GM19438 (cell line): Measurements from ENCODE around the gene GPR3.
"Not testable (repeated sequence)": the region's sequence is repeated elsewhere in the genome, so short reads cannot be mapped to it uniquely, and the experiment has no call there.

ENCODE experiments used
- ATAC-seq: cut with Tn5 transposase; IDR thresholded peaks from one replicate; pipeline ENCODE4 v1.9.1; 2021; ENCODE audit warnings: low read depth; ENCODE audit not compliant: unreplicated experiment

The GPR3 gene

GRCh38 chr1:27398405-27399149, 6.2 kb downstream of the GPR3 start:
- ATAC-seq: no peak

GRCh38 chr1:27399251-27400025, 7.0 kb downstream of the GPR3 start:
- no peak for ATAC-seq

GRCh38 chr1:27400082-27400962, 7.9 kb downstream of the GPR3 start:
- no peak for ATAC-seq

- no peak for ATAC-seq
Observed at GRCh38 chr1:27400963-27401341, 8.5 kb downstream of the GPR3 start.

- ATAC-seq: no peak
Observed at GRCh38 chr1:27402349-27402754, 9.9 kb downstream of the GPR3 start.

- ATAC-seq: no peak
Observed at GRCh38 chr1:27403065-27403726, 10.8 kb downstream of the GPR3 start.

- ATAC-seq: no peak
Observed at GRCh38 chr1:27403931-27404330, 11.5 kb downstream of the GPR3 start.

GRCh38 chr1:27405074-27405473, 12.7 kb downstream of the GPR3 start:
- no peak for ATAC-seq

GRCh38 chr1:27405598-27406361, 13.4 kb downstream of the GPR3 start:
- ATAC-seq: not testable (repeated sequence)

- ATAC-seq: no peak
Observed at GRCh38 chr1:27406362-27406680, 13.9 kb downstream of the GPR3 start.

GRCh38 chr1:27406791-27407190, 14.4 kb downstream of the GPR3 start:
- not testable (repeated sequence) for ATAC-seq

- no peak for ATAC-seq
Observed at GRCh38 chr1:27408151-27408550, 15.7 kb downstream of the GPR3 start.

- no peak for ATAC-seq
Observed at GRCh38 chr1:27409669-27410068, 17.2 kb downstream of the GPR3 start.

- ATAC-seq: no peak
Observed at GRCh38 chr1:27410709-27411108, 18.3 kb downstream of the GPR3 start.

GRCh38 chr1:27412502-27412901, 20.1 kb downstream of the GPR3 start:
- ATAC-seq: no peak

GRCh38 chr1:27413004-27413403, 20.6 kb downstream of the GPR3 start:
- ATAC-seq: no peak

- ATAC-seq: no peak
Observed at GRCh38 chr1:27414091-27414490, 21.7 kb downstream of the GPR3 start.

- ATAC-seq: no peak
Observed at GRCh38 chr1:27416387-27417111, 24.1 kb downstream of the GPR3 start.

- ATAC-seq: no peak
Observed at GRCh38 chr1:27417713-27418112, 25.3 kb downstream of the GPR3 start.
